ENCODE results near the gene GRAMD1A.

The GRAMD1A gene

DNA sequence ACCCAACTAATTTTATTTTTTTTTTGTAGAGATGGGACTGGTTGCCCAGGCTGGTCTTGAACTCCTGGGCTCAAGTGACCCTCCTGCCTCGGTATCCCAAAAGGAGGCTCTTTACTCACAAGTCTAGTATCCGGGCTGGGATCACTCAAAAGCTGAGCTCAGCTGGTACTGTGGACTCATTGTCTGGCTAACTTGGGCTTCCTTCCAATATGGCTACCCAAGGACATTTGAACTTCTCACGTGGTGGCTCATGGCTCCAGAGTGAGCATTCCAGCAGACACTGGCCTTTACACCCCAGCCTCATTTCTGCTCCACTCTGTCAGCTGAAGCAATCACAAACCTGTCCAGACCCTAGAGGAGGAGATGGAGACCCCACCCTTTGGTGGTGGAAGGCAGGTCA is 70.3 kb downstream of the GRAMD1A start:
- TF ChIP-seq CTCF (IDR thresholded peaks at IDR 0.05; ENCODE audit: low read depth, low read length, missing control alignments), result no peak
- no peak for DNase-seq (ENCODE audit: low read depth)
- H3K4me3 ChIP-seq (ENCODE audit: low read depth, low read length), result no peak overlapping the region
- in situ Hi-C loops (cut with HindIII; ENCODE audit: low sequenced_read_pairs), result no loop called here

DNA sequence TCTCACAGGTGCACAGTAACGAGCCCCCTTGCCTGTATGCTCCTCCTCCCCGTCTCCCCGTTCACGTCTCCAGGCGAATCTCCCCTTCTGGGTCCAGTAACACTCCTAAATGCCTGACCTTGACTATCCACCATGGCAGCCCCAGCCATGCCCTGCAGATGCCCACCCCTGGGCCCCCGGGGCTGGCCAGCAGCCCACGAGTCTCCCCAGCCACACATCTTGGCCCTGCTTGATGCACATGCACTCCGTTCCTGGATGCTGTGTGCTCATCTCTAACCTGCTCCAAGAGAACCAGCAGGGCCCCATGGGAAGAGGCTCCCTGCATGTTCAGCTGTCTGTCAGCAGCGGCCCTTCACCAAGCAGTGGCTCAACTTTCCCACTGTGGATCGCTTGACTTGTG is 73.4 kb downstream of the GRAMD1A start:
- in situ Hi-C loops (cut with HindIII; ENCODE audit: low sequenced_read_pairs), result no loop called here
- no peak overlapping the region for H3K4me3 ChIP-seq (ENCODE audit: low read depth, low read length)
- no peak for TF ChIP-seq CTCF (IDR thresholded peaks at IDR 0.05; ENCODE audit: low read depth, low read length, missing control alignments)
- DNase-seq (ENCODE audit: low read depth), result no peak

DNA sequence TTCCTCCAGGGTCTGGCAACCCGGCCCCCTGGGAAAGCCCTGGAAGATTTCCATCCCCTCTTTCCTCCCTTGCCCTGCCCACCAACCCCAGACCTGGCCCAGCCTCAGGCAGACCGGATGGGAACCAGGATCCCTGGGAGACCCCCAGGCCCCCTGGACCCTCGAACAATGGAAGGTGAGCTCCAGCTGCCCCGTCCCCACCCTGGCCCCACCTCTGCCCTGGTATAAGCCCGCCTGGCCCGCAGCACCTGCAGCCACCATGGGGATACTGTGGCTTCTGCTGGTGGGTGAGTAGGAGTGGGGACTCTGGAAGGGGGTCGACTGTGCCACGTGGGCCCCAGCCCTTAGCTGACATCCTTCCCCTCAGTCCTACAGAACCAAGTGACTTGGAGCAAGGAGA is 73.8 kb downstream of the GRAMD1A start:
- no peak for DNase-seq (ENCODE audit: low read depth)
- no peak for TF ChIP-seq CTCF (IDR thresholded peaks at IDR 0.05; ENCODE audit: low read depth, low read length, missing control alignments)
- H3K4me3 ChIP-seq (ENCODE audit: low read depth, low read length), result no peak overlapping the region
- in situ Hi-C loops (cut with HindIII; ENCODE audit: low sequenced_read_pairs), result no loop called here

- no peak for DNase-seq (ENCODE audit: low read depth)
- H3K4me3 ChIP-seq (ENCODE audit: low read depth, low read length), result no peak overlapping the region
- TF ChIP-seq CTCF (IDR thresholded peaks at IDR 0.05; ENCODE audit: low read depth, low read length, missing control alignments), result no peak
- in situ Hi-C loops (cut with HindIII; ENCODE audit: low sequenced_read_pairs), result no loop called here
Measured at GRCh38 chr19:35074426-35075201, 74.5 kb downstream of the GRAMD1A start.

GRCh38 chr19:35075202-35076025 is 75.3 kb downstream of the GRAMD1A start:
- no peak for TF ChIP-seq CTCF (IDR thresholded peaks at IDR 0.05; ENCODE audit: low read depth, low read length, missing control alignments)

DNA sequence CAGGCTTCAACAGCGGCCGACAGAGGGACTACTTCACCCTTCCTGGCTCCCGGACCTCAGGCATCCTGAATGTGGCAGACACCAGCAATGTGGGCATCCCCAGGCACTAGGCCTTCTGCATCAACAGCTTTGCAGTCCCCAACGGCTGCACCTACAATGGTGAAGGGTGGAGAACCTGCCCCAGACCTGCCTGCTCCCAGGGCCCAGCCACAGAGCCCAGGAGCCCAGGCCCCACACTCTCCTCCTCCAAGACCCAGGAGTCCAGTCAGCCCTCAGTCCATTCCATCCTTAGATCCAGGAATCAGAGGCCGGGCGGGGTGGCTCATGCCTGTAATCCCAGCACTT is 75.9 kb downstream of the GRAMD1A start:
- TF ChIP-seq CTCF (IDR thresholded peaks at IDR 0.05; ENCODE audit: low read depth, low read length, missing control alignments), result no peak
- no peak overlapping the region for H3K4me3 ChIP-seq (ENCODE audit: low read depth, low read length)
- in situ Hi-C loops (cut with HindIII; ENCODE audit: low sequenced_read_pairs), result no loop called here
- DNase-seq (ENCODE audit: low read depth), result no peak

More at GRCh38 chr19:35075202-35076025, 75.3 kb downstream of the GRAMD1A start:
- in situ Hi-C loops (cut with HindIII; ENCODE audit: low sequenced_read_pairs), result no loop called here
- DNase-seq (ENCODE audit: low read depth), result no peak
- no peak overlapping the region for H3K4me3 ChIP-seq (ENCODE audit: low read depth, low read length)
